Measurements from ENCODE around the gene CFAP46. TPM values are rescaled to one million over a fixed set of nuclear protein-coding genes. Genes with fewer than 3 reads are reported as not detected.
"Not testable (repeated sequence)": the region's sequence is repeated elsewhere in the genome, so short reads cannot be mapped to it uniquely, and the experiment has no call there.

Gene CFAP46
- total RNA-seq, 2 donors from 2014 or later: 0.35 to 1.5 TPM

- H3K27ac ChIP-seq: no peak overlapping the region
- no peak for DNase-seq (ENCODE audit: low spot score)
- no peaks in the 10 kb centered on the region for H3K36me3 ChIP-seq
- H3K27me3 ChIP-seq: no peaks in the 10 kb centered on the region
- TF ChIP-seq CTCF (IDR thresholded peaks at IDR 0.05): no peak
- peaks cover 0 to 5% of the 10 kb centered on the region in 2 donors for H3K9me3 ChIP-seq
- no peaks in the 10 kb centered on the region for H3K4me1 ChIP-seq
- no peak overlapping the region for H3K4me3 ChIP-seq
Observed at GRCh38 chr10:132799865-132800264, 142.5 kb downstream of the CFAP46 start.

- H3K9me3 ChIP-seq: peaks cover 0 to 5% of the 10 kb centered on the region in 2 donors
- H3K27ac ChIP-seq: no peak overlapping the region
- H3K4me3 ChIP-seq: no peak overlapping the region
- TF ChIP-seq CTCF (IDR thresholded peaks at IDR 0.05): no peak
- no peaks in the 10 kb centered on the region for H3K27me3 ChIP-seq
- no peak for DNase-seq (ENCODE audit: low spot score)
- no peaks in the 10 kb centered on the region for H3K36me3 ChIP-seq
- no peaks in the 10 kb centered on the region for H3K4me1 ChIP-seq
Observed at GRCh38 chr10:132798876-132799275, 143.5 kb downstream of the CFAP46 start.

- DNase-seq (ENCODE audit: low spot score): no peak
- no peaks in the 10 kb centered on the region for H3K36me3 ChIP-seq
- H3K27me3 ChIP-seq: no peaks in the 10 kb centered on the region
- no peak overlapping the region for H3K4me3 ChIP-seq
- no peak for TF ChIP-seq CTCF (IDR thresholded peaks at IDR 0.05)
- no peak overlapping the region for H3K27ac ChIP-seq
- H3K4me1 ChIP-seq: no peaks in the 10 kb centered on the region
- peaks cover 0 to 5% of the 10 kb centered on the region in 2 donors for H3K9me3 ChIP-seq
Observed at GRCh38 chr10:132798403-132798802, 144.0 kb downstream of the CFAP46 start.

GRCh38 chr10:132797986-132798385, 144.4 kb downstream of the CFAP46 start:
- not testable (repeated sequence) for H3K9me3 ChIP-seq; H3K27ac ChIP-seq; H3K27me3 ChIP-seq; H3K36me3 ChIP-seq; DNase-seq (ENCODE audit: low spot score); H3K4me1 ChIP-seq; H3K4me3 ChIP-seq

GRCh38 chr10:132796846-132797245, 145.5 kb downstream of the CFAP46 start:
- Histone ChIP-seq H3K4me3 (no peak overlapping the region), H3K27me3 (no peaks in the 10 kb centered on the region), H3K4me1 (no peaks in the 10 kb centered on the region), H3K27ac (no peak overlapping the region), H3K9me3 (peaks cover 0 to 2% of the 10 kb centered on the region in 2 donors), H3K36me3 (no peaks in the 10 kb centered on the region)
- DNase-seq (ENCODE audit: low spot score): no peak
- no peak for TF ChIP-seq CTCF (IDR thresholded peaks at IDR 0.05)

GRCh38 chr10:132793871-132794849, 148.2 kb downstream of the CFAP46 start:
- Histone ChIP-seq H3K4me1 (no peaks in the 10 kb centered on the region), H3K27me3 (no peaks in the 10 kb centered on the region), H3K36me3 (no peaks in the 10 kb centered on the region), H3K4me3 (no peak overlapping the region), H3K9me3 (no peaks in the 10 kb centered on the region), H3K27ac (no peak overlapping the region)
- no peak for TF ChIP-seq CTCF (IDR thresholded peaks at IDR 0.05)
- DNase-seq (ENCODE audit: low spot score): no peak
